ENCODE data around the gene PPP1R2. TPM values are rescaled to one million over a fixed set of nuclear protein-coding genes. Genes with fewer than 3 reads are reported as not detected.

The PPP1R2 gene
- total and polyA plus RNA-seq, 9 of the 15 experiments (the other 6 are each of a cell fraction or from before 2014, with no cell fraction given) = 9.4 to 115 (median 40.3) TPM

DNA sequence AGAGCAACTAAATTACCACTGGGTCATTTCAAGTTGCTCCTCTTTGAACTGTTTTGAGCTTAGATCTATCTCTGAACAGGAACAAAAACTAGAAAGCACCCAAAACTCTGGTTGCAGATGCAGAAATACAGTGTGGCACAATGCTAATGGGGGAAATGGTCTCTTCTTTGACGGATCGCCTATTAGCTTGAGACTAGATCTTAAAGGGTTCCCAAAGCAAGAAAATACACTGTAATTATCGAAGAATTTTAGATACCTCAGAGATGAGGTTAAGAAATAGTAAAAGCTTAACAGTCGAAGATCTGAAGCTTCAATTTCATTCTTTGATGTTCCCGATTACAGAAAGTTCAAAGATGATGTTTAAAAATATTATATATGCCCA, 818 bp downstream of the PPP1R2 start (continued):
- TF ChIP-seq SRSF9 (IDR thresholded peaks at IDR 0.05; ENCODE audit: borderline replicate concordance, low read depth, low read length) = no peak
- no peak for TF ChIP-seq ZNF655 (CRISPR knock-in tag; IDR thresholded peaks at IDR 0.05)
- TF ChIP-seq, protein P1, sequence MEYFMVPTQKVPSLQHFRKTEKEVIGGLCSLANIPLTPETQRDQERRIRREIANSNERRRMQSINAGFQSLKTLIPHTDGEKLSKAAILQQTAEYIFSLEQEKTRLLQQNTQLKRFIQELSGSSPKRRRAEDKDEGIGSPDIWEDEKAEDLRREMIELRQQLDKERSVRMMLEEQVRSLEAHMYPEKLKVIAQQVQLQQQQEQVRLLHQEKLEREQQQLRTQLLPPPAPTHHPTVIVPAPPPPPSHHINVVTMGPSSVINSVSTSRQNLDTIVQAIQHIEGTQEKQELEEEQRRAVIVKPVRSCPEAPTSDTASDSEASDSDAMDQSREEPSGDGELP (CRISPR knock-in tag; IDR thresholded peaks at IDR 0.05; ENCODE audit: borderline replicate concordance) = no peak
- TF ChIP-seq KAT7 (CRISPR knock-in tag; IDR thresholded peaks at IDR 0.05; ENCODE audit: borderline replicate concordance) = no peak

- Histone ChIP-seq H3K79me2 (ENCODE audit: control insufficient read depth, insufficient read depth, low read length) (peaks cover 70% of the 10 kb centered on the region), H3K27me3 (ENCODE audit: control insufficient read depth in 2 of 2, insufficient read depth in 2 of 2, low read length in 2 of 2) (no peaks in the 10 kb centered on the region), H3K9ac (ENCODE audit: insufficient read depth in 1 of 2, low read depth in 2 of 2, low read length in 2 of 2) (peak overlapping the region in 1 of 2 experiments; percentile 50; a peak in 1 of 4 replicates), H3K4me1 (replicated peaks in 1 of 2; ENCODE audit: control insufficient read depth in 2 of 2, insufficient read depth in 2 of 2, low read length in 2 of 2) (peaks cover 14 to 21% of the 10 kb centered on the region in 2 experiments), H3K27ac (ENCODE audit: extremely low read depth, low read depth, low read length) (no peak overlapping the region), H2AFZ (ENCODE audit: low read depth, low read length) (no peak overlapping the region), H3K36me3 (ENCODE audit: control insufficient read depth, insufficient read depth, low read length) (no peaks in the 10 kb centered on the region), H3K9me1 (ENCODE audit: control insufficient read depth, insufficient read depth, low read length) (peaks cover 4% of the 10 kb centered on the region), H3K9me3 (replicated peaks; ENCODE audit: control insufficient read depth, insufficient read depth, low read depth, low read length) (no peaks in the 10 kb centered on the region), H4K20me1 (replicated peaks; ENCODE audit: control insufficient read depth, insufficient read depth, low read length) (peaks cover 18% of the 10 kb centered on the region), H3K4me2 (ENCODE audit: insufficient read depth, low read length) (no peak overlapping the region), H3K4me3 (no peak overlapping the region)
- CTCF ChIA-PET (ENCODE audit: low intra/inter-chr PET ratio) = no interaction called here
- intact Hi-C loops (cut with micrococcal nuclease) = loop anchor here (5.0 to 10.0 kb wide), 2 partner anchors 174 to 268 kb away; partner anchors contain the start of gene XXYLT1
- DNase-seq (ENCODE audit: extremely low read depth in 1 of 4, low spot score in 3 of 4) = no peak
- TF ChIP-seq HDGF (IDR thresholded peaks at IDR 0.05) (no peak), ZC3H4 (CRISPR knock-in tag; IDR thresholded peaks at IDR 0.05; ENCODE audit: borderline replicate concordance) (no peak), ZSCAN32 (CRISPR knock-in tag; IDR thresholded peaks at IDR 0.05) (no peak), ZNF121 (CRISPR knock-in tag; conservative IDR thresholded peaks at IDR 0.05) (no peak)
- WGBS (ENCODE audit: insufficient coverage, low coverage, missing lambda C conversion rate) = 31% methylated on average over 5 of the region's 6 CpGs
- BruUV-seq (replicated peaks) = no TSS peak
- POLR2A ChIA-PET = interaction anchor here (1.2 to 3.0 kb wide), 2 partner anchors 14 to 20 kb away, joined by 4 to 22 read pairs; no protein-coding TSS in a partner anchor
- no peak for FAIRE-seq
- no peak for ATAC-seq
- in situ Hi-C loops (cut with MboI) = no loop called here
Measured at GRCh38 chr3:195540511-195540910, 2.6 kb downstream of the PPP1R2 start.

Measured in K562 (cell line).